ENCODE measurements around the gene PKNOX2.

GRCh38 chr11:125299821-125300220 is 135.3 kb downstream of the PKNOX2 start:
- no peak for TF ChIP-seq CTCF (conservative IDR thresholded peaks at IDR 0.05; ENCODE audit: low read length)
- no peak for TF ChIP-seq EZH2phosphoT487 (IDR thresholded peaks at IDR 0.05; ENCODE audit: borderline replicate concordance, low read depth, low read length)

Data from OCI-LY7 (cell line).